A172 (cell line): ENCODE measurements around the gene BCDIN3D. TPM values are rescaled to one million over a fixed set of nuclear protein-coding genes. Genes with fewer than 3 reads are reported as not detected.

Experiments used
- DNase-seq: peaks from one replicate; pipeline ENCODE4 v3.0.0-alpha.2; 2015; ENCODE audit warnings: low spot score
- total RNA-seq: library from RNA; depleted of rRNA; stranded (reverse); fragments of >200 nt; shearing (Covaris generic); gene quantifications from 2 replicates; pipeline ENCODE4 v1.2.3, GENCODE V29; 2014; rRNA removed

The BCDIN3D gene
- total RNA-seq, 1 experiment from 2014 or later, result 1.5 TPM

- DNase-seq, result no peak
These were observed 44.7 kb downstream of the BCDIN3D start for GRCh38 chr12:49798248-49798647.

GRCh38 chr12:49797449-49797776 lies 45.5 kb downstream of the BCDIN3D start:
- DNase-seq, result no peak

GRCh38 chr12:49796606-49797448 lies 46.1 kb downstream of the BCDIN3D start:
- DNase-seq, result no peak

- no peak for DNase-seq
These were observed 46.8 kb downstream of the BCDIN3D start for GRCh38 chr12:49796155-49796554.

GRCh38 chr12:49795654-49796105 lies 47.2 kb downstream of the BCDIN3D start:
- DNase-seq, result no peak

GRCh38 chr12:49794811-49795653 lies 47.9 kb downstream of the BCDIN3D start:
- DNase-seq, result no peak

GRCh38 chr12:49794021-49794420 lies 48.9 kb downstream of the BCDIN3D start:
- no peak for DNase-seq

GRCh38 chr12:49793620-49794019 lies 49.3 kb downstream of the BCDIN3D start:
- no peak for DNase-seq

GRCh38 chr12:49792976-49793580 lies 49.8 kb downstream of the BCDIN3D start:
- no peak for DNase-seq

- no peak for DNase-seq
These were observed 50.5 kb downstream of the BCDIN3D start for GRCh38 chr12:49792181-49792970.

GRCh38 chr12:49791700-49792099 lies 51.2 kb downstream of the BCDIN3D start:
- DNase-seq, result no peak

GRCh38 chr12:49790741-49791555 lies 52.0 kb downstream of the BCDIN3D start:
- DNase-seq, result no peak

- DNase-seq, result no peak
These were observed 52.9 kb downstream of the BCDIN3D start for GRCh38 chr12:49789992-49790391.

- DNase-seq, result no peak
These were observed 55.2 kb downstream of the BCDIN3D start for GRCh38 chr12:49787672-49788071.

Other genes with a start within 250 kb of the BCDIN3D start
- gene FAM186B, start 237.5 kb downstream of the BCDIN3D start, total RNA-seq, result 0.05 and 0.55 TPM in 2 replicates
- gene PRPF40B, start 219.5 kb downstream of the BCDIN3D start, total RNA-seq, result 9.1 and 13.9 TPM in 2 replicates
- 16.4 and 16.6 TPM in 2 replicates for gene FMNL3, start 135.7 kb downstream of the BCDIN3D start, total RNA-seq
- 242 and 305 TPM in 2 replicates for gene TMBIM6, start 101.5 kb downstream of the BCDIN3D start, total RNA-seq
- gene NCKAP5L, start 14.7 kb downstream of the BCDIN3D start, total RNA-seq, result 12.1 and 12.6 TPM in 2 replicates
- gene FAIM2, start 60.8 kb upstream of the BCDIN3D start, total RNA-seq, result not detected in 2 replicates
- not detected in 2 replicates for gene AQP2, start 107.6 kb upstream of the BCDIN3D start, total RNA-seq
- gene AQP5, start 118.8 kb upstream of the BCDIN3D start, total RNA-seq, result 0.07 TPM in 1 of 2 replicates, not detected in the other
- not detected in 2 replicates for gene AQP6, start 129.8 kb upstream of the BCDIN3D start, total RNA-seq
- gene RACGAP1, start 182.4 kb upstream of the BCDIN3D start, total RNA-seq, result 143 and 147 TPM in 2 replicates
- 1.6 and 3.3 TPM in 2 replicates for gene ASIC1, start 214.5 kb upstream of the BCDIN3D start, total RNA-seq
- 57.4 and 93.9 TPM in 2 replicates for gene SMARCD1, start 242.2 kb upstream of the BCDIN3D start, total RNA-seq